ENCODE data around the gene ADCY9. TPM values are rescaled to one million over a fixed set of nuclear protein-coding genes. Genes with fewer than 3 reads are reported as not detected.

The ADCY9 gene
- total RNA-seq, 2 donors from 2014 or later = 31.5 to 42.2 TPM

DNA sequence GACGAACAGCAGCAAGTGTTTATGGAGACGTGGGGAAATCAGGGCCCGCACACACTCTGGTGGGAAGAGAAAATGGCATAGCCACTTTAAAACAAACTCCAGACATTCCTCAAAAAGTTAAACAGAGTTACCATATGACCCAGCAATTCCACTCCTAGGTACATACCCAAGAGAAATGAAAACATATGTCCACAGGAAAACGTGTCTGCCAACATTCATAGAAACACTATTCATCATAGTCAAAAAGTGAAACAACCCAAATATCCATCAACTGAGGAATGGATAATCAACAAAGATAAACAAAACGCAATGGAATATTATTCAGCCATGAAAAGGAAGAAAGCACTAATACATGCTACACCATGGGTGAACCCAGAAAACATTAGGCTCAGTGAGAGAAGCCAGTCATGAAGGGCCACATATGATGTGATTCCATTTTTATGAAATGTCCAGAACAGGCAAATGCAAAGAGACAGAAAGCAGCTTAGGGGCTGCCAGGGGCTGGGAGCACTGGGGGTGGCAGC, 32.8 kb downstream of the ADCY9 start:
- H3K27me3 ChIP-seq = no peaks in the 10 kb centered on the region
- no peak for DNase-seq (ENCODE audit: low spot score)
- TF ChIP-seq, protein P1, sequence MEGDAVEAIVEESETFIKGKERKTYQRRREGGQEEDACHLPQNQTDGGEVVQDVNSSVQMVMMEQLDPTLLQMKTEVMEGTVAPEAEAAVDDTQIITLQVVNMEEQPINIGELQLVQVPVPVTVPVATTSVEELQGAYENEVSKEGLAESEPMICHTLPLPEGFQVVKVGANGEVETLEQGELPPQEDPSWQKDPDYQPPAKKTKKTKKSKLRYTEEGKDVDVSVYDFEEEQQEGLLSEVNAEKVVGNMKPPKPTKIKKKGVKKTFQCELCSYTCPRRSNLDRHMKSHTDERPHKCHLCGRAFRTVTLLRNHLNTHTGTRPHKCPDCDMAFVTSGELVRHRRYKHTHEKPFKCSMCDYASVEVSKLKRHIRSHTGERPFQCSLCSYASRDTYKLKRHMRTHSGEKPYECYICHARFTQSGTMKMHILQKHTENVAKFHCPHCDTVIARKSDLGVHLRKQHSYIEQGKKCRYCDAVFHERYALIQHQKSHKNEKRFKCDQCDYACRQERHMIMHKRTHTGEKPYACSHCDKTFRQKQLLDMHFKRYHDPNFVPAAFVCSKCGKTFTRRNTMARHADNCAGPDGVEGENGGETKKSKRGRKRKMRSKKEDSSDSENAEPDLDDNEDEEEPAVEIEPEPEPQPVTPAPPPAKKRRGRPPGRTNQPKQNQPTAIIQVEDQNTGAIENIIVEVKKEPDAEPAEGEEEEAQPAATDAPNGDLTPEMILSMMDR (IDR thresholded peaks at IDR 0.05) = no peak
- H3K4me1 ChIP-seq = no peaks in the 10 kb centered on the region
- H3K27ac ChIP-seq = no peak overlapping the region
- no peak overlapping the region for H3K4me3 ChIP-seq
- H3K36me3 ChIP-seq = no peaks in the 10 kb centered on the region
- no peaks in the 10 kb centered on the region for H3K9me3 ChIP-seq

GRCh38 chr16:4082474-4083044, 33.7 kb downstream of the ADCY9 start:
- Histone ChIP-seq H3K27ac (no peak overlapping the region), H3K4me1 (no peaks in the 10 kb centered on the region), H3K4me3 (no peak overlapping the region), H3K27me3 (no peaks in the 10 kb centered on the region), H3K9me3 (no peaks in the 10 kb centered on the region), H3K36me3 (no peaks in the 10 kb centered on the region)
- TF ChIP-seq, protein P1 (IDR thresholded peaks at IDR 0.05) = no peak
- DNase-seq (ENCODE audit: low spot score) = no peak

- Histone ChIP-seq H3K4me3 (no peak overlapping the region), H3K9me3 (no peaks in the 10 kb centered on the region), H3K27ac (no peak overlapping the region), H3K4me1 (no peaks in the 10 kb centered on the region), H3K27me3 (no peaks in the 10 kb centered on the region), H3K36me3 (no peaks in the 10 kb centered on the region)
- DNase-seq (ENCODE audit: low spot score) = peak; percentile 44
- TF ChIP-seq, protein P1 (IDR thresholded peaks at IDR 0.05) = no peak
These were observed 34.7 kb downstream of the ADCY9 start for GRCh38 chr16:4081521-4082021.

DNA sequence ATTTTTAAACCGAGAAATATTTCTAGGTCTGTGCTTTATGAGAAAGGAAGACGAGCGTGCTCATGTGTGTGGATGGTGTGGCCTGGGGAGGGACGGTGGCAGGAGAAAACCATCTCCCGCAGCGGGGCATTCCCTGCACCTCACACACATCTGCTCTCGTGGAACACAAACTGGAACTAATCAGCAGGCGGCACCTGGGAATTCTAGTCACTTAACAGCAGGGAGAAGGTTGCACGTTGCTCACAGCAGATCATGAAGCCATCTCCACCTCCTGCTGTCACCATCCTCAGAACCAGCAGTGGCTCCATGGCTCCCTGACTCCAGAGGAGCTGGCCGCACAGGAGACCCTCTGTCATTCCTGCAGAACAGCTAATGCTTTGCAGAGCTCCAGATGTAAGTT, 35.2 kb downstream of the ADCY9 start:
- Histone ChIP-seq H3K27me3 (no peaks in the 10 kb centered on the region), H3K27ac (no peak overlapping the region), H3K4me3 (no peak overlapping the region), H3K9me3 (no peaks in the 10 kb centered on the region), H3K4me1 (no peaks in the 10 kb centered on the region), H3K36me3 (no peaks in the 10 kb centered on the region)
- TF ChIP-seq, protein P1 (IDR thresholded peaks at IDR 0.05) = no peak
- DNase-seq (ENCODE audit: low spot score) = peak; percentile 23

- no peaks in the 10 kb centered on the region for H3K9me3 ChIP-seq
- H3K27me3 ChIP-seq = no peaks in the 10 kb centered on the region
- no peak for DNase-seq (ENCODE audit: low spot score)
- H3K4me1 ChIP-seq = no peaks in the 10 kb centered on the region
- no peak overlapping the region for H3K27ac ChIP-seq
- TF ChIP-seq, protein P1 (IDR thresholded peaks at IDR 0.05) = no peak
- H3K4me3 ChIP-seq = no peak overlapping the region
- no peaks in the 10 kb centered on the region for H3K36me3 ChIP-seq
These were observed 39.0 kb downstream of the ADCY9 start for GRCh38 chr16:4077174-4077649.

Measured in right atrium auricular region (tissue), 2 donors.